Right atrium auricular region (tissue), 2 donors: ENCODE results near the gene GAS2. TPM values are rescaled to one million over a fixed set of nuclear protein-coding genes. Genes with fewer than 3 reads are reported as not detected.

Source experiments
- DNase-seq: peaks from one replicate; pipeline ENCODE4 v3.0.0-alpha.2; 2019; ENCODE audit warnings: low spot score
- H3K27ac ChIP-seq, 2 donors: fragments of 200-600 bp; sonication (generic); 1 replicate in 1 of 2; 2 replicates in 1 of 2; pipeline ENCODE4 v1.5.1; 2016 to 2019
- H3K27me3 ChIP-seq, 2 donors: fragments of 200-600 bp; sonication (generic); one replicate each; pipeline versions ENCODE4 v1.5.1 to v1.6.0; 2017 to 2019
- H3K36me3 ChIP-seq: fragments of 200-600 bp; sonication (generic); one replicate; pipeline ENCODE4 v1.5.1; 2016
- H3K4me1 ChIP-seq, 2 donors: fragments of 200-600 bp; sonication (generic); one replicate each; pipeline versions ENCODE4 v1.5.1 to v1.6.0; 2017 to 2019
- H3K4me3 ChIP-seq, 2 donors: fragments of 200-600 bp; sonication (generic); 1 replicate in 1 of 2; 2 replicates in 1 of 2; pipeline ENCODE4 v1.5.1; 2017 to 2019; ENCODE audit warnings: mild to moderate bottlenecking in 1 of 2, moderate library complexity in 1 of 2
- H3K9me3 ChIP-seq, 2 donors: fragments of 200-600 bp; sonication (generic); one replicate each; pipeline ENCODE4 v1.5.1; 2019
- total RNA-seq, 2 donors: library from RNA; depleted of rRNA; stranded (reverse); fragments of >200 nt; gene quantifications; one replicate each; pipeline ENCODE4 v1.1.0, GENCODE V29; 2016
- TF ChIP-seq, protein P1 (sequence below), 2 donors: fragments of 200-600 bp; sonication (generic); IDR thresholded peaks; one replicate each; pipeline ENCODE4 v1.5.1; 2019; ENCODE audit warnings: antibody characterized with exemption in 2 of 2

The GAS2 gene
- total RNA-seq, 2 donors from 2014 or later, result 6.5 to 9.7 TPM

- no peaks in the 10 kb centered on the region for H3K36me3 ChIP-seq
- no peak overlapping the region for H3K4me3 ChIP-seq
- H3K27ac ChIP-seq, result no peak overlapping the region
- H3K4me1 ChIP-seq, result peaks cover 0 to 7% of the 10 kb centered on the region in 2 donors
- H3K9me3 ChIP-seq, result no peaks in the 10 kb centered on the region
- no peaks in the 10 kb centered on the region for H3K27me3 ChIP-seq
- TF ChIP-seq, protein P1, sequence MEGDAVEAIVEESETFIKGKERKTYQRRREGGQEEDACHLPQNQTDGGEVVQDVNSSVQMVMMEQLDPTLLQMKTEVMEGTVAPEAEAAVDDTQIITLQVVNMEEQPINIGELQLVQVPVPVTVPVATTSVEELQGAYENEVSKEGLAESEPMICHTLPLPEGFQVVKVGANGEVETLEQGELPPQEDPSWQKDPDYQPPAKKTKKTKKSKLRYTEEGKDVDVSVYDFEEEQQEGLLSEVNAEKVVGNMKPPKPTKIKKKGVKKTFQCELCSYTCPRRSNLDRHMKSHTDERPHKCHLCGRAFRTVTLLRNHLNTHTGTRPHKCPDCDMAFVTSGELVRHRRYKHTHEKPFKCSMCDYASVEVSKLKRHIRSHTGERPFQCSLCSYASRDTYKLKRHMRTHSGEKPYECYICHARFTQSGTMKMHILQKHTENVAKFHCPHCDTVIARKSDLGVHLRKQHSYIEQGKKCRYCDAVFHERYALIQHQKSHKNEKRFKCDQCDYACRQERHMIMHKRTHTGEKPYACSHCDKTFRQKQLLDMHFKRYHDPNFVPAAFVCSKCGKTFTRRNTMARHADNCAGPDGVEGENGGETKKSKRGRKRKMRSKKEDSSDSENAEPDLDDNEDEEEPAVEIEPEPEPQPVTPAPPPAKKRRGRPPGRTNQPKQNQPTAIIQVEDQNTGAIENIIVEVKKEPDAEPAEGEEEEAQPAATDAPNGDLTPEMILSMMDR (IDR thresholded peaks at IDR 0.05), result no peak
- DNase-seq, result no peak
Measured at GRCh38 chr11:22707119-22707899, 40.9 kb downstream of the GAS2 start.

DNA sequence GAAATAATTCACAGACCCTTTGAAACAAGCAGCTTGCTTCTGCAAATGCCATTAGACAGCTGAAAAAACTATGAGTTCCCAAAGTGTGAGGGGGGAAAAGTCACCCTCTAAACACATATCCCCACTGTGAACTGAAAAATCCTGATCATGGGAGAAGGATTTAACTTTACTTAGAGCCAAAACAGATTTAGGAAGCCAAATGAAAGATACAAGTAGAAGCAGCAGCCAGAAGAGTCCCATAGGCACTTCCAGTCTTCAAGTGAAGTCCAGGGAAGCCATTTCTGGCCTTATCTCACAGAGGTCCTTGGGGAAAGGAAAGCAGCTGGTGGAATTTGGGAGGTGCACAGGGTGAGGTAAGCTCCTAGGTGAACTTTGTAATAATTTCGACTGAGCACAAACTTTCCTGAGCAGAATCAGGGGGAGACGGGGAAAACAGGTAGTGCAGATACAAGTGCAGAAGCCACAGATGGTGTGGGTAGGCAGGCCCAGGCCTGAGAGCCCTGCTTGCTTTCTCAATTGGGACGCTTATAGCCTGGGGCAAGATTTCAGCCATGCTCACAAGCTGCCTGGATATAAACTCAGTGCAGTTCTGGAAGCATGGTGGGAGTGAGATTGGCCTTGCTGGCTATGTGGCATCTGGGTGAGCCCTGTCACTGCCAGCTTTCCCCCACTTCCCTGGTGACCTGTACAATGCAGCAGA, 44.8 kb downstream of the GAS2 start:
- H3K4me3 ChIP-seq, result no peak overlapping the region
- DNase-seq, result no peak
- H3K9me3 ChIP-seq, result no peaks in the 10 kb centered on the region
- H3K27me3 ChIP-seq, result no peaks in the 10 kb centered on the region
- no peak overlapping the region for H3K27ac ChIP-seq
- H3K4me1 ChIP-seq, result no peaks in the 10 kb centered on the region
- TF ChIP-seq, protein P1 (IDR thresholded peaks at IDR 0.05), result no peak
- no peaks in the 10 kb centered on the region for H3K36me3 ChIP-seq

- DNase-seq, result no peak
- Histone ChIP-seq H3K27me3 (no peaks in the 10 kb centered on the region), H3K9me3 (no peaks in the 10 kb centered on the region), H3K27ac (no peak overlapping the region), H3K4me1 (no peaks in the 10 kb centered on the region), H3K36me3 (no peaks in the 10 kb centered on the region), H3K4me3 (no peak overlapping the region)
- TF ChIP-seq, protein P1 (IDR thresholded peaks at IDR 0.05), result no peak
Measured at GRCh38 chr11:22711880-22712279, 45.5 kb downstream of the GAS2 start.

DNA sequence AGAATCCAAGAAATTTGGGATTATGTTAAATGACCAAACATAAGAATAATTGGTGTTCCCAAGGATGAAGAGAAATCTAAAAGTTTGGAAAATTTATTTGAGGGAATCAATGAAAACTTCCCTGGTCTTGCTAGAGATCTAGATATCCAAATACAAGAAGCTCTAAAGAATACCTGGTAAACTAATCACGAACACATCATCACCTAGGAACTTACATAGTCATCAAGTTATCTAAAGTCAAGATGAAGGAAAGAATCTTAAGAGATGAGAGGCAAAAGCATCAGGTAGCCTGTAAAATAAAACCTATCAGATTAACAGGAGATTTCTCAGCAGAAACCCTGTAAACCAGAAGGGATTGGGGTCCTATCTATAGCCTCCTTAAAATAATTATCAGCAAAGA, 46.9 kb downstream of the GAS2 start:
- Histone ChIP-seq H3K4me3 (no peak overlapping the region), H3K36me3 (no peaks in the 10 kb centered on the region), H3K27ac (no peak overlapping the region), H3K4me1 (no peaks in the 10 kb centered on the region), H3K27me3 (no peaks in the 10 kb centered on the region), H3K9me3 (no peaks in the 10 kb centered on the region)
- TF ChIP-seq, protein P1 (IDR thresholded peaks at IDR 0.05), result no peak
- no peak for DNase-seq

GRCh38 chr11:22715971-22716370, 49.6 kb downstream of the GAS2 start:
- H3K9me3 ChIP-seq, result no peaks in the 10 kb centered on the region
- TF ChIP-seq, protein P1 (IDR thresholded peaks at IDR 0.05), result no peak
- H3K27me3 ChIP-seq, result no peaks in the 10 kb centered on the region
- no peak overlapping the region for H3K27ac ChIP-seq
- H3K36me3 ChIP-seq, result no peaks in the 10 kb centered on the region
- no peak overlapping the region for H3K4me3 ChIP-seq
- DNase-seq, result no peak
- H3K4me1 ChIP-seq, result no peaks in the 10 kb centered on the region
